AG09319 (cell line): ENCODE measurements around the gene CCM2L.

Experiments used
- DNase-seq: peaks from one replicate; pipeline ENCODE4 v3.0.0-alpha.2; 2010; ENCODE audit warnings: low read depth; ENCODE audit errors: extremely low read depth
- TF ChIP-seq, protein P1 (sequence below): IDR thresholded peaks from 2 replicates; pipeline ENCODE4 v1.5.1; 2011; ENCODE audit warnings: low read depth, mild to moderate bottlenecking, inconsistent platforms, low read length, moderate library complexity

Gene CCM2L

DNA sequence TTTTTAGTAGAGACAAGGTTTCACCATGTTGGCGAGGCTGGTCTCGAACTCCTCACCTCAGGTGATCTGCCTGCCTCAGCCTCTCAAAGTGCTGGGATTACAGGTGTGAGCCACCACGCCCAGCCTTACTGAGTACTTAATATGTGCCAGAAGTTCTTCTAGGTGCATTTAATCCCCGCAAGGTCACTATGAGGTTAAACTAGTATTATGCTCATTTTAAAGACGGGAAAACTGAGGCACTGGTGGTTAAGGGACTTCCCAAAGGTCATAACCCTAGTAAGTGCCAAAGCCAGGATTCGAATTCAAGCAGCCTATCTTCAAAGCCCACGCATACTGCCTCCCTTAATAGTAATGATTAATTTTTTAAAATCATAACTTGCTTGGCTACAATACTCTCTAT lies 674 bp upstream of the CCM2L start:
- DNase-seq: no peak
- TF ChIP-seq, protein P1, sequence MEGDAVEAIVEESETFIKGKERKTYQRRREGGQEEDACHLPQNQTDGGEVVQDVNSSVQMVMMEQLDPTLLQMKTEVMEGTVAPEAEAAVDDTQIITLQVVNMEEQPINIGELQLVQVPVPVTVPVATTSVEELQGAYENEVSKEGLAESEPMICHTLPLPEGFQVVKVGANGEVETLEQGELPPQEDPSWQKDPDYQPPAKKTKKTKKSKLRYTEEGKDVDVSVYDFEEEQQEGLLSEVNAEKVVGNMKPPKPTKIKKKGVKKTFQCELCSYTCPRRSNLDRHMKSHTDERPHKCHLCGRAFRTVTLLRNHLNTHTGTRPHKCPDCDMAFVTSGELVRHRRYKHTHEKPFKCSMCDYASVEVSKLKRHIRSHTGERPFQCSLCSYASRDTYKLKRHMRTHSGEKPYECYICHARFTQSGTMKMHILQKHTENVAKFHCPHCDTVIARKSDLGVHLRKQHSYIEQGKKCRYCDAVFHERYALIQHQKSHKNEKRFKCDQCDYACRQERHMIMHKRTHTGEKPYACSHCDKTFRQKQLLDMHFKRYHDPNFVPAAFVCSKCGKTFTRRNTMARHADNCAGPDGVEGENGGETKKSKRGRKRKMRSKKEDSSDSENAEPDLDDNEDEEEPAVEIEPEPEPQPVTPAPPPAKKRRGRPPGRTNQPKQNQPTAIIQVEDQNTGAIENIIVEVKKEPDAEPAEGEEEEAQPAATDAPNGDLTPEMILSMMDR: no peak

DNA sequence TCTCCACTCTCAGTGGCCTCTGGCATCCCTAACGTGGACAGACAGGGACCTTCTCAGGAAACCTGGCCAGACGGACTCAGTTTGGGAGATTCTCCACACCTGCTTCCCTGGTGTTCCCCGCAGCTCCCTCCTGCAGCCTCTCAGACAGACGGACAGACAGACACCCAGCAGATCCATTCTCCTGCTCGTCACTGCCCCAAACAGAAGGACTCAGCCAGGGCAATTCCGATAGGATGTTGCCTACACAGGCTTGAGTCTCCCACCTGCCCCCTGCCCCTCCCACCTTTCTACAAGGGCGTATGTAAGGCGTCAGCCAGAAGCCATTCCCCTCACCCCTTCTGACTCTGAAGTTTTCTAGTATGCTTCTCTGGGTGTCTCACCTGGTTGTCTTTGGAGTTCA lies 428 bp downstream of the CCM2L start:
- TF ChIP-seq, protein P1: no peak
- DNase-seq: no peak

DNA sequence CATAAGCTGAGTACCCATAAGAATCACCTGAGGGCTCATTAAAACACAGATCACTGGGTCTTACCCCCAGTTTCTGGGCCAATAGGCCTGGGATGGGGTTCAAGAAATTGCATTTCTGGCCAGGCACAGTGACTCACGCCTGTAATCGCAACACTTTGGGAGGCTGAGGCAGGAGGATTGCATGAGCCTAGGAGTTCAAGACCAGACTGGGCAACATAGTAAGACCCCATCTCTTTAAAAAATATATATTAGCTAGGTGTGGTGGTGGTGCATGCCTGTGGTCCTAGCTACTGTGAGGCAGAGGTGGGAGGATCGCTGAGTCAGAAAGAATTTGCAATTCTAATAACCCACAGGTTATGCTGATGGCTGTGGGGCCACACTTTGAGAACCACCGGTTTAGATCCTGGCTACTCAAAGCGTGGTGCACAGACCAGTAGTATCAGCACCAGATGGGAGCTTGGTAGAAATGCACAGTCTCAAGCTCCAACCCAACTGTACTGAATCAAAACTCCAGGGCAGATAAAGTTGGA lies 2.0 kb downstream of the CCM2L start:
- TF ChIP-seq, protein P1: no peak
- DNase-seq: no peak

DNA sequence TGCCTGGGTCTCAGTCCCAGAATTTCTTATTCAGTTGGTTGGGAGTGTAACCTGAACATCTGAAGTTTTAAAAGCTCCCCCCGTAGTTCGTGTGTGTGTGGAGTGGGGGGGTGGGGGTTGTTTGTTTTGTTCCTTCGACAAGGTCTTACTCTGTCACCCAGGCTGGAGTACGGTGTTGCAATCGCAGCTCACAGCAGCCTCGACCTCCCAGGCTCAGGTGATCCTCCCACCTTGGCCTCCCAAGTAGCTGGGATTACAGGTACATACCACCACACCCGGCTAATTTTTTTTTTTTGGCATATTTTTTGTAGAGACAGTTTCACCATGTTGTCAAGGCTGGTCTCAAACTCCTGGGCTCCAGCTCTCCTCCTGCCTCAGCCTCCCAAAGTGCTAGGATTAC lies 3.1 kb downstream of the CCM2L start:
- DNase-seq: no peak
- TF ChIP-seq, protein P1: no peak

DNA sequence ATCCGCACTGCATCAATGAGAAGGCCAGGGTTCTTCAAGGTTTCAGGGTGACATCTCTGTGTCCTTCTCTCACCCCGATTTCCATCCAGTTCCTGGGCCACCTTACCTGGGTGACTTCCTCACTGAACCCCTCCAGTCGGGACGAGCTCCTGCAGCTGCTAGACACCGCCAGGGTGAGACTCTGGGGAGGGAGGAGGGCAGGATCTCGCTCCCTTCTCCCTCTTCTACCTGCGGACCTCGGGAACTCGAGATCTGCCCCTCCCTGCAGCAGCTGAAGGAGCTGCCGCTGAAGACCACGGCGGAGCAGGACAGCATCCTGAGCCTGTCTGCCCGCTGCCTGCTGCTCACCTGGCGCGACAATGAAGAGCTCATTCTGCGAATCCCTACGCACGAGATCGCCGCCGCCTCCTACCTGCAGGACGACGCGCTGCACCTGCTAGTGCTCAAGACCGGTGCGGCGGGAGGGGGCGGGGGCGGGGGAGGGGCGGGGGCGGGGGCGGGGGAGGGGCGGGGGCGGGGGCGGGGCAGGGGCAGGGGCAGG lies 7.5 kb downstream of the CCM2L start:
- TF ChIP-seq, protein P1: no peak
- DNase-seq: no peak

DNA sequence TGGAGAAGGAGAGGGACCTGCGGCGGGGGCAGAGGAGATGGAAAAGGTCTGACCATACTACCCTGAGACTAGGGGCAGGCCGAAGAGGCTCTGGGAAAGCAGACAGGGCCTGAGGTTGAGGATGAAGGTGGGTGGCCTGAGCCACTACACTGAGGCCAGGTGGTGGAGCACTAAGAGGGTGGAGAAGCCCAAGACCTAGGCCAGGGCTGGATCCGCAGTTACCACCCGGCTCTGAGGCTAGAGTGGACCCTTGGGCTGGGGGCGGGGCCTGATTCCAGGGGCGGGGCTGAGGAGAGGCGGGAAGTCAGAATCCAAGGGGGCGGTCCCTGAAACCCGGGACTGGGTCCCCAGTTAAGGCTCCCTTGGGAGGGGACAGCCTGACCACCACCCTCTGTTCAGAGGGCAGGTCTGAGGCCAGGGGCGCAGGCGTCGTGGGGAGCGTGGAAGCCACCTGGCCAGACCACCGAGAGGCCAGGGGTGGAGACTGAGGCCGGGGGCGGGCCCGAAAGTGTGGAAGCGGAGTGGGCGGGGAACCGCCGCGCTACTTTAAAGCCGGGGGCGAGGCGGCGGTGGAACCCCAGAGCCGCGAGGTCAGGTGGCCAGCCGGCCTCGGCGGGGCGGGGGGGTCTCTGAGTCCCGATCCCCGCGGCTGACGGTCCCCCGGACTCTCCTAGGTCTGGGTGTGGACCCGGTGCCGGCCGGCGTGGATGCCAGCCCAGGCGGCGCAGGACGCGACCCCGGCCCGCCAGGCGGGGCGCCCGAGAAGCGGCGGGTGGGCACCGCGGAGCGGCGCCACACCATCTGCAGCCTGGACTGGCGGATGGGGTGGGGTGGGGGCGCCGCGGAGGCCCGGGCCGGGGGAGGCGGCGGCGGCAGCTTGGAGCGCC lies 8.3 kb downstream of the CCM2L start:
- TF ChIP-seq, protein P1: no peak
- DNase-seq: no peak

DNA sequence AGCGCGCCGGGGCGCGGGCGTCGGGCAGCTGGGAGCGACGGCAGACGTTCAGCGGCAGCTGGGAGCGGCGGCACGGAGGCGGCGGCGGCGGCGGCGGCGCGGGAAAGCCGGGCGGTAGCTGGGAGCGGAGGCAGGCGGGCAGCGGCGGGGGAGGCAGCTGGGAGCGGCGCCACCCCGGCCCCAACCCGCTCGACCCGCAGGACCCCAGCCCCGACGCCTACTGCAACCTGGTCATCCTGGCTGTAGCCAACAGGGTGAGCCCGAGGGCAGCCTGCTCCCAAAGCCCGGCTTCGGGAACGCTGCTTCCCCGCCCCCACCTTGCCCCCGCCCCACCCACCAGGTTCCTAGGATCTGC lies 8.9 kb downstream of the CCM2L start:
- DNase-seq: no peak
- TF ChIP-seq, protein P1: no peak
